HepG2 (cell line): Measurements from ENCODE around the gene OSBPL2. TPM values are rescaled to one million over a fixed set of nuclear protein-coding genes. Genes with fewer than 3 reads are reported as not detected.

ENCODE experiments used
- AHDC1 ChIP-seq: sonication (generic); formaldehyde crosslinking; IDR thresholded peaks from 2 replicates; pipeline ENCODE4 v1.5.1; 2020; ENCODE audit warnings: mild to moderate bottlenecking, missing genetic modification reagents, borderline replicate concordance
- BCL3 ChIP-seq: sonication (generic); formaldehyde crosslinking; IDR thresholded peaks from 2 replicates; pipeline ENCODE4 v1.5.1; 2020; ENCODE audit warnings: mild to moderate bottlenecking, missing genetic modification reagents, moderate library complexity
- CEBPG ChIP-seq: IDR thresholded peaks from 2 replicates; pipeline ENCODE4 v1.6.1; 2016
- ETS1 ChIP-seq: sonication (generic); formaldehyde crosslinking; IDR thresholded peaks from 2 replicates; pipeline ENCODE4 v1.4.0; 2020; ENCODE audit warnings: missing genetic modification reagents
- GZF1 ChIP-seq: sonication (generic); formaldehyde crosslinking; IDR thresholded peaks from 2 replicates; pipeline ENCODE4 v1.5.1; 2020; ENCODE audit warnings: mild to moderate bottlenecking, missing genetic modification reagents
- HNF1A ChIP-seq, 2 experiments: sonication (generic) in 1 of 2; formaldehyde crosslinking in 1 of 2; IDR thresholded peaks; 2 replicates each; pipeline versions ENCODE4 v1.4.0 to v1.6.1; 2016 to 2020; ENCODE audit warnings: borderline replicate concordance in 1 of 2, low read depth in 1 of 2, mild to moderate bottlenecking in 1 of 2, missing genetic modification reagents in 1 of 2
- HOXA9 ChIP-seq: sonication (generic); formaldehyde crosslinking; IDR thresholded peaks from 2 replicates; pipeline ENCODE4 v1.8.1; 2022; ENCODE audit warnings: missing genetic modification reagents, mild to moderate bottlenecking, moderate library complexity, borderline replicate concordance
- KDM1A ChIP-seq: IDR thresholded peaks from 2 replicates; pipeline ENCODE4 v1.6.1; 2016; ENCODE audit warnings: missing compliant biosample characterization
- LBX2 ChIP-seq: sonication (generic); formaldehyde crosslinking; IDR thresholded peaks from 2 replicates; pipeline ENCODE4 v1.5.0; 2020; ENCODE audit warnings: missing genetic modification reagents, mild to moderate bottlenecking, borderline replicate concordance
- NR2F6 ChIP-seq, 2 experiments: IDR thresholded peaks; 2 replicates each; pipeline ENCODE4 v1.6.1; 2016; ENCODE audit warnings: antibody characterized with exemption in 1 of 2, mild to moderate bottlenecking in 1 of 2
- SOX13 ChIP-seq, 3 experiments: fragments of 450-650 bp in 1 of 3; sonication (generic) in 1 of 3; formaldehyde crosslinking in 1 of 3; IDR thresholded peaks in 2 of 3; conservative IDR thresholded peaks in 1 of 3; 2 replicates each; pipeline versions ENCODE4 v1.5.0 to v1.6.1; 2016 to 2020; ENCODE audit warnings: antibody characterized with exemption in 1 of 3, mild to moderate bottlenecking in 1 of 3, missing compliant biosample characterization in 1 of 3, missing genetic modification reagents in 1 of 3, moderate library complexity in 1 of 3
- ZNF3 ChIP-seq: IDR thresholded peaks from 2 replicates; pipeline ENCODE4 v1.7.0; 2017; ENCODE audit warnings: inconsistent platforms
- ZNF460 ChIP-seq: sonication (generic); formaldehyde crosslinking; IDR thresholded peaks from 2 replicates; pipeline ENCODE4 v1.5.1; 2020; ENCODE audit warnings: missing genetic modification reagents, mild to moderate bottlenecking, borderline replicate concordance
- ZNF746 ChIP-seq: sonication (generic); formaldehyde crosslinking; IDR thresholded peaks from 2 replicates; pipeline ENCODE4 v1.8.0; 2022; ENCODE audit warnings: mild to moderate bottlenecking, missing genetic modification reagents
- ZSCAN12 ChIP-seq: sonication (generic); formaldehyde crosslinking; IDR thresholded peaks from 2 replicates; pipeline ENCODE4 v1.9.0; 2021; ENCODE audit warnings: mild to moderate bottlenecking, missing genetic modification reagents
- polyA plus RNA-seq, 8 experiments: library from polyadenylated mRNA; depleted of rRNA in 3 of 8; stranded (reverse) in 7 of 8; unstranded in 1 of 8; fragments of >200 nt; fragmentation: Illumina TruSeq in 4 of 8; extraction: Trizol in 4 of 8; gene quantifications; 2 replicates each; pipeline versions ENCODE4 v1.2.1 to v1.2.3, GENCODE V29; 2011 to 2016; ENCODE audit warnings: low read depth in 4 of 8, missing spikeins in 1 of 8, mixed read lengths in 1 of 8; ENCODE audit not compliant: insufficient read depth in 1 of 8
- total RNA-seq, 5 experiments: library from RNA; depleted of rRNA; stranded (reverse); fragments of >200 nt; fragmentation: Illumina TruSeq; extraction: Trizol; gene quantifications; 2 replicates each; pipeline ENCODE4 v1.2.3, GENCODE V29; 2016; ENCODE audit warnings: low read depth in 1 of 5

Gene OSBPL2
- total and polyA plus RNA-seq, 2 of the 13 experiments (the other 11 are each of a cell fraction or from before 2014, with no cell fraction given) = 18.5 to 37.4 TPM

GRCh38 chr20:62301773-62302340, 63.5 kb downstream of the OSBPL2 start (continued):
- TF ChIP-seq LBX2 (CRISPR knock-in tag) = no peak; the same call in 1 of the 2 replicates
- TF ChIP-seq ZSCAN12 (CRISPR knock-in tag) = peak; percentile 41; the same call in 1 of the 2 replicates
- peak; percentile 97 for TF ChIP-seq CEBPG
- TF ChIP-seq ZNF746 (CRISPR knock-in tag) = peak; percentile 96
- TF ChIP-seq HNF1A (IDR thresholded peaks at IDR 0.05; ENCODE audit: low read depth) = peak; percentile 9; the same call in 1 of the 2 replicates
- TF ChIP-seq HNF1A (CRISPR knock-in tag; IDR thresholded peaks at IDR 0.05; ENCODE audit: borderline replicate concordance) = peak; percentile 79; the same call in 1 of the 2 replicates
- peak; percentile 64; the same call in 1 of the 2 replicates for TF ChIP-seq AHDC1
- TF ChIP-seq BCL3 = peak; percentile 80; the same call in 1 of the 2 replicates
- TF ChIP-seq KDM1A (CRISPR knock-in tag) = peak; percentile 97
- no peak for TF ChIP-seq GZF1
- no peak for TF ChIP-seq HOXA9
- TF ChIP-seq ZNF460 (CRISPR knock-in tag) = peak; percentile 100
- no peak for TF ChIP-seq ETS1 (CRISPR knock-in tag)
- peak; percentile 35; the same call in 1 of the 2 replicates for TF ChIP-seq NR2F6 (IDR thresholded peaks at IDR 0.05)
- TF ChIP-seq NR2F6 (CRISPR knock-in tag; IDR thresholded peaks at IDR 0.05) = peak; percentile 90
- peak; percentile 69 for TF ChIP-seq ZNF3 (CRISPR knock-in tag)
- TF ChIP-seq SOX13 (IDR thresholded peaks at IDR 0.05) = peak; percentile 54; the same call in 1 of the 2 replicates
- TF ChIP-seq SOX13 (CRISPR knock-in tag; conservative IDR thresholded peaks at IDR 0.05 in 1 of 2, IDR thresholded peaks at IDR 0.05 in 1 of 2) = peak in 1 of 2 experiments; percentile 82; a peak in 2 of 4 replicates
